ENCODE measurements around the gene ADCY5.

DNA sequence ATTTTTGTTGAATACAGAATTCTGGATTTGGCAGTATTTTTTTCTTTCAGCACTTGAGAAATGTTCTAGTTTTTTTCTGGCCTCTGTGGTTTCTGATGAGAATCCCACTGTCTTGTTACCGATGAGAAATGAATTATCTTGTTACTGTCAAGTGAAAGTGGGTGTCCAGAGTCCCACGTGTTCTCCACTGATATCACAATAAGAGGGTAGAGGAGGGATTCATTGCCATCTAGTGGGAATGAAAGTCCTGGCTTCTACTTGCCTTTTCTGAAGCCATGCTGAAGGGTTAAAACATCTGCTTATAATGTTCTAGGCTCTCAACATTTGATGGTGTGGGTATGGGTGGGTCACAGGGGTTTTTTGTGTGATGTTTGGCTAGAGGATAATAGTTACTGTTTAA is 181.1 kb downstream of the ADCY5 start:
- TF ChIP-seq, protein P1, sequence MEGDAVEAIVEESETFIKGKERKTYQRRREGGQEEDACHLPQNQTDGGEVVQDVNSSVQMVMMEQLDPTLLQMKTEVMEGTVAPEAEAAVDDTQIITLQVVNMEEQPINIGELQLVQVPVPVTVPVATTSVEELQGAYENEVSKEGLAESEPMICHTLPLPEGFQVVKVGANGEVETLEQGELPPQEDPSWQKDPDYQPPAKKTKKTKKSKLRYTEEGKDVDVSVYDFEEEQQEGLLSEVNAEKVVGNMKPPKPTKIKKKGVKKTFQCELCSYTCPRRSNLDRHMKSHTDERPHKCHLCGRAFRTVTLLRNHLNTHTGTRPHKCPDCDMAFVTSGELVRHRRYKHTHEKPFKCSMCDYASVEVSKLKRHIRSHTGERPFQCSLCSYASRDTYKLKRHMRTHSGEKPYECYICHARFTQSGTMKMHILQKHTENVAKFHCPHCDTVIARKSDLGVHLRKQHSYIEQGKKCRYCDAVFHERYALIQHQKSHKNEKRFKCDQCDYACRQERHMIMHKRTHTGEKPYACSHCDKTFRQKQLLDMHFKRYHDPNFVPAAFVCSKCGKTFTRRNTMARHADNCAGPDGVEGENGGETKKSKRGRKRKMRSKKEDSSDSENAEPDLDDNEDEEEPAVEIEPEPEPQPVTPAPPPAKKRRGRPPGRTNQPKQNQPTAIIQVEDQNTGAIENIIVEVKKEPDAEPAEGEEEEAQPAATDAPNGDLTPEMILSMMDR (conservative IDR thresholded peaks at IDR 0.05): no peak; the same call in 1 of the 2 replicates
- TF ChIP-seq ZFX (IDR thresholded peaks at IDR 0.05): no peak
